GM21737 (cell line): Measurements from ENCODE around the gene CCDC152.

Experiments used
- ATAC-seq: cut with Tn5 transposase; IDR thresholded peaks from one replicate; pipeline ENCODE4 v1.9.1; 2021; ENCODE audit warnings: mild to moderate bottlenecking, moderate library complexity; ENCODE audit not compliant: unreplicated experiment

CCDC152 gene

DNA sequence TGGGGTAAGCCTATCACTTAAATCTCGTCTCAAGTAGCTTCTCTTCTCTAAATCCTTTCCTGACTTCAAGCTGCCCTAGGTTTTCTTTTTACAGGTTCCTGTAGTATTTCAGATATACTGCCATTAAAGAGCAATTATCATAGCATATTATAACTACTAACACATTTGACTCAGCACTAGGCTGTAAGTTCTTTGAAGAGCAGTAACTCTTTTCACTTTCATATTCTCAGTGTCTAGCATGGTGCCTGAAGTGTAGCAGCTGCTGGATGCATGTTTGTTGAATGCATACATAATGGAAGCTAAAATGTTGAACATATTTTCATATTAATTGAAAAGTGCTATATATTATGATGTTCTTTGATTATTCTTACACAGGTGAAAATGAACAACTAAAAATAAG lies 22.5 kb downstream of the CCDC152 start:
- ATAC-seq, result no peak

DNA sequence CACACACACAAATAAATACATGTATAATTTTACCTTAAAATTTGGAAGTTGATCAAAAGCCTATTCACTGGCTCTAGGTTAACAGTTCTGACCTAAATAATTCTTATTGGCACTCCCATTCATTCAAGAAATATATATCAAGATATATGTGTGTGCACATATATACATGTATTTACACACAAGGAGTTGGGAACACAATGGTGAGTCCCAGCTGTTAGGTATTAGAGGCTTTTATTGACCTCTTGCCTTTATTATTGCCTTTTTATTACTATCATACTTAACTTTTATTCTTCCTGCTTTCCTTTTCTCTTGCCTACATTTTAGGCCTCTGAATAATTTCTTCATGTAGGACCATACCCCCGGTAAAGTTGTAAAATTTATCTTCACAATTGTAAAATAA lies 25.0 kb downstream of the CCDC152 start:
- ATAC-seq, result no peak

DNA sequence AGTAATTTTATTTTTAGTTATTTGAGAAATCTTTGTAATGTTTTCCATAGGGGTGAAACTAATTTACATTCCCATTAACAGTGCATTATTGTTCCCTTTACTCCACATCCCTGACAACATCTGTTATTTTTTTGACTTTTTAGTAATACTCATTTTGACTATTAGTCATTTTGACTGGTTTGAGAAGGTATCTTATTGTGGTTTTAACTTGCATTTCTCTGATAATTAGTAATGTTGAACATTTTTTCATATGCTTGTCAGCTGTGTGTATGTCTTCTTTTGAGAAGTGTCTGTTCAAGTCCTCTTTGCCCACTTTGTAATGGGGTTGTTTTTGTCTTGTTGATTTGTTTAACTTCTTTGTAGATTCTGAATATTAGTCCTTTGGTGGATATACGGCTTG lies 27.5 kb downstream of the CCDC152 start:
- no peak for ATAC-seq

- no peak for ATAC-seq
Measured at GRCh38 chr5:42785756-42786155, 29.1 kb downstream of the CCDC152 start.

DNA sequence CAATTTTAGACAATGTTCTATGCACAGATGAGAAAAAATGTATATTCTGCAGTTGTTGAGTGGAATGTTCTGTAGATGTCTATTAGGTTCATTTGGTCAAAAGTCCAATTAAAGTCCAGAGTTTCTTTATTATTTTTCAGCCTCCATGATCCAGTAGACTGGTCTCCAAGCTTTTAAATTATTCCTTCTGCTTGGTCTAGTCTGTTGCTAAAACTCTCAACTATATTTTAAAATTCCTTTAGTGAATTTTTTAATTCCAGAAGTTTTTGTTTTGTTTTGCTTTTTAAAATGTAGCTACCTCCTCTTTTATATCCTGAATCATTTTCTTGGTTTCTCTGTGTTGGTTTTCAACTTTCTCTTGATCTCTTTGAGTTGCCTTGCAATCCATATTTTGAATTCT lies 30.5 kb downstream of the CCDC152 start:
- no peak for ATAC-seq

DNA sequence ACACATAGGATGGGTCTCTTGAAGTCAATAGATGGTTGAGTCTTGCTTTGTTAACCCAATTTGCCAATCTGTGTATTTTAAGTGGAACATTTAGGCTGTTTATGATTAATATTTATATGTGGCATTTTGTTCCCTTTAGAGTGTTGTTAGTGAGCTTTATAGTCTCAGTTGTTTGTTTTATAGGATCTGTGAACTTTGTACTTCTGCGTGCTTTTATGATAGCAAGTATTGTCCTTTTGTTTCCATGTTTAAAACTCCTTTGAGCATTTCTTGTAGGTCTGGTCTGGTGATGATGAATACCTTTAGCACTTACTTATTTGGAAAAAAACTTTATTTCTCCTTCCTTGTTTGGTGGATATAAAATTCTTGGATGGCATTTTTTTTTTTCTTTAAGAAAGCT lies 31.2 kb downstream of the CCDC152 start:
- ATAC-seq, result no peak

DNA sequence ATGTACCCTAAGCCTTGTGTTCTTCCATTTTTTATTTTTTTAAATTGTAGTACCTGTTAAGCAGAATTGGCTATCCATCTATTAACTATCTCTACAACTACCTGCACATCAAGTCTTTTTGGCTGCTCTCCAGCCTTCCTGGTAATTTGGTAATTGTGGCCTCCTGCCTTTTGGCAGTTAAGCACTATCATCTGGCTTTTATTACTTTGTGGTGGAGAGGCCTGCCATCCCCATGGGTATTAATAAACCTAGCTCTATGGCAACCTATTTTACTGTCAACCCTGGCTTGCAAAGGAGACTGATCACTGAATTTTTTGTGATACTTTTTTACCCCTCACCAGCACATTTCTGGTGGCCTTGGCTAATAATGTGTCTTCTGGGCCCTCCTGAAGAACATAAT lies 34.5 kb downstream of the CCDC152 start:
- no peak for ATAC-seq

DNA sequence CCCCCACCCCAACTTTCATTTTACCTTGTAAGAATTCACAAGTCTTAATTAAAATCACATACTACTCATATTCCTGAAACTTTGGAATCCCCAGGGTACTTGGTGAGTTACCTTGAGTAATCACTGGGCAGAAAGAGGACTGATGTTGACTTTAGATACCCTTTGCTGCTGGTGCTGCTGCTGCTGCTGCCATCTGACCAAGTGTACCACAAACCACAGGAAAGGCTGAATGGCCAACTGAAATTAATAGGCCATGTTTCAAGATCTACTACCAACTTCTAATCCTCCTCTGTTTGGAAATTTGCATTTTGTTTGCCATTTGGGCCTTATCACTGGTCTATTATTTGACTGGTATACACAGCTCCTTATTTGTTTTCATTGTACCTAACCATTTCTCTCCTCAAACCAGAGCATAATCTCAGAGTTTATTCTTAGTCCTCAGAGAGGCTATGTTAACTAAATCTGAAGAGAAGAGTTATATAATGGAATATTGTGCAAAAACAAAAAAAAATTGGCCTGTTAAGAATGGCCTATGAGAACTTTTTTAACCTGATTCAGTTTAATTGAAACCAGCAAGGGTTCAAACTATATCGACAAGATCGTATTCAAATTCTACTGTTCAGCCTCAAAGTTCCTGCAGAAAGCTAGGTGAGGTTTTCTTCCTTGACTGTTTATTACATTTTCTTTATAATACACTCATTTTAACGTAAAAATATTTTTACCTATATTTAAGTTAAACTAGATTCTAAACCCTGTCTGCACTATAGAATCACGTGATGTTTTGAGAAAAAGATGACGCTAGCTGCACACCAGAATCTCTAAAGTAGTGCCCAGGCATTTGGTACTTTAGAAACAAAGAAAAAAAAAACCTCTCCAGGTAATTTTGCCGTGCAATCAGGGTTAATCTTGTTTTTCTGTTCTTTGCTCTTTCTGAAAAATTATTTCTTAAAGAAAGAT lies 41.9 kb downstream of the CCDC152 start:
- no peak for ATAC-seq

GRCh38 chr5:42799241-42799608 lies 42.6 kb downstream of the CCDC152 start:
- ATAC-seq, result no peak

- no peak for ATAC-seq
Measured at GRCh38 chr5:42799668-42800114, 43.1 kb downstream of the CCDC152 start.

GRCh38 chr5:42800748-42801330 lies 44.2 kb downstream of the CCDC152 start:
- no peak for ATAC-seq

DNA sequence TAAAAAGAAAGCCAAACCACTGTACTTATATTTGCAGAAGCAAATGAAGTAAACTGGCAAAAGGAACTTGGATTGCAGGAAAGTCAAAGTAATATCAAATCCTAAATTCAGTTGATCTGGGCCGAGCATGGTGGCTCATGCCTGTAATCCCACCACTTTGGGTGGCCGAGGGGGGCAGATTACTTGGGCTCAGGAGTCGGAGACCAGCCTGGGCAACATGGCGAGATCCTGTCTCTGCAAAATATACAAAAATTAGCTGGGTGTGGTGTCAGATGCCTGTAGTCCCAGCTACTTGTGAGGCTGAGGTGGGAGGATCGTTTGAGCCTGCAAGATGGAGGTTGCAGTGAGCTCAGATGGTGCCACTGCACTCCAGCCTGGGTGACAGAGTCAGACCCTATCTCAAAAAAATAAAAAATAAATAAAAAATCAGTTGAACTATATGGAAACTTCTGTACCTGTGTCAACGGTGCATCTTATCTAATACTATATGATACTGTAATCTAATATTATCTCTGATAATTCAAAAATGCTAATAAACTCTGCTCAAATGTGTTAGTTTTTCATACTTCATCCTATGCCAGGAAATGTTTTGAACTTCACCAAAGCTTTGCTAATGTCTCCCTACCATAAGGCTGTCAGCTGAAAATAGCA lies 45.0 kb downstream of the CCDC152 start:
- no peak for ATAC-seq

GRCh38 chr5:42804717-42805339 lies 48.2 kb downstream of the CCDC152 start:
- no peak for ATAC-seq

GRCh38 chr5:42806004-42806700 lies 49.5 kb downstream of the CCDC152 start:
- ATAC-seq, result no peak

DNA sequence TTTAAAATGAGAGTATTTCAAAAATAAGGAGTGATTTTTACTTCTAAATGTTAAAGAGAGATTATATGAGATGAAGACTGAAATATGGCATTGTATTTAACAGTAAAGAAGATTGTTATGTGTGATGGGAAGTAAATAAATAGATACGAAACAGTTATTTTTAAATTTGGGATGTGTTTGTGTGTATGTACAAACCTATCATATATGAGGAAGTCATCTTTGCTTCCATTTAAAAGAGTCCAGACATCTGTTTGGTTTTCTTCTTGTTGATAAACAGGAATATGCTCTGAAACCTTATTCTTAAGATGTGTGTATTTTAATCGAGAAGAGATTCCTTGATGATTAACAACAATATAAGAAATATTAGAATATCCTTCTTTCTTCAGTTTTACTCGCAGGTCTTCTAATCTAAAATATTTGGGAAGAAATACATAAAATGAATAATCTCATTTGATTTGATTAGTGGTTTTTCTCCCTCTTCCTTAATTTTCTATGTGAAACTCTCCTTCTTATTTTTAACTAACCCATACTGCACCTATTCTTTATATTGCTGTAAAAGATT lies 50.2 kb downstream of the CCDC152 start:
- ATAC-seq, result no peak

DNA sequence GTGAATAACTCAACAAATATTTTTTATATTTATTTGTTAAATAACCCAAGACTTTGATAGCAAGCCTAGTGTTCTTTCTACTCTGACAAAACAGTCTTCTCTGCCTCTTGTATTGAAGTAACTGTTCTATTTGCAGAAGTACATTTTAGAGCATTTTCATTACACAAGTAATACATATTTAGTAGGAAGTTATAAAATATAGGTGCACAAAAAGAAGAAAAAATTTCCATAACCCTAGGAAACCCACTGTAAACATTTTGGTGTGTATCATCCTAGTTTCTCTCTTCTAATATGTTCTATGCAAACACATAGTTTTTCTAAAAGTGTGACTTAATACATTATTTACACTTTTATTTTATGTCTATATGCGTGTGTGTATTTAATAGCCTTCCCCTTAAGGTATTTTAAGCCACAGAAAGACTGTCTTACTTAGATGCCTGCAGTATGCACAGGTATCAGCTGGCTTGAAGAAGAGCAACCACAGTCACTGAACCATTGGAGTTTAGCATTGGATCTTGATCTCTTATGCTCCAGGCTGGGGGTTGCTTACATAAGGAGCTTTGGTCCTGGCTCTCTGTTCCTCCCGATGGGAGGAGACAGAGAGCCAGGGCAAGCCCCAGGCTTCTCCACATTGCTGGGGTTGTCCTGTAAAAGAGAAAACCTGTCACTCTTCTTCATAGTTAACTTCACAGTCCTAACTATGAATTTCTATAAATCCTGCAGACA lies 51.3 kb downstream of the CCDC152 start:
- ATAC-seq, result no peak

- ATAC-seq, result no peak
Measured at GRCh38 chr5:42808888-42809611, 52.4 kb downstream of the CCDC152 start.

GRCh38 chr5:42810834-42811590 lies 54.4 kb downstream of the CCDC152 start:
- ATAC-seq, result no peak
